ENCODE measurements around the gene GASK1A.

The GASK1A gene

GRCh38 chr3:43074901-43075689 lies 96.0 kb downstream of the GASK1A start:
- no peak overlapping the region for H2BK5ac ChIP-seq (ENCODE audit: low read depth, low read length, poor library complexity, severe bottlenecking)
- no peak overlapping the region for H3K23ac ChIP-seq (ENCODE audit: low read length in 2 of 2)
- H3K27ac ChIP-seq (ENCODE audit: low read length, poor library complexity, severe bottlenecking) = no peak overlapping the region
- H2BK12ac ChIP-seq (ENCODE audit: low read length in 2 of 2) = no peak overlapping the region
- no peak overlapping the region for H2AK5ac ChIP-seq (ENCODE audit: low read length, severe bottlenecking)
- no peak overlapping the region for H3K18ac ChIP-seq (ENCODE audit: low read depth in 1 of 2, low read length in 2 of 2)
- H3K9me3 ChIP-seq (ENCODE audit: control insufficient read depth, low read length) = no peaks in the 10 kb centered on the region
- no peaks in the 10 kb centered on the region for H3K79me1 ChIP-seq (replicated peaks; ENCODE audit: low read length, poor library complexity, severe bottlenecking)
- H4K8ac ChIP-seq (ENCODE audit: low read length) = no peak overlapping the region
- DNase-seq = no peak
- H2BK120ac ChIP-seq (ENCODE audit: low read depth, low read length) = no peak overlapping the region
- 97% methylated on average over 4 of the region's 5 CpGs for WGBS
- peaks cover 10 to 18% of the 10 kb centered on the region in 2 experiments for H3K27me3 ChIP-seq (ENCODE audit: control insufficient read depth in 1 of 2, insufficient read depth in 1 of 2, low read length in 2 of 2)
- H2BK15ac ChIP-seq (ENCODE audit: low read depth, poor library complexity, severe bottlenecking) = no peak overlapping the region
- H3K14ac ChIP-seq (ENCODE audit: low read length in 2 of 2) = no peak overlapping the region
- no peak overlapping the region for H4K91ac ChIP-seq (ENCODE audit: low read length)
- H3K4me1 ChIP-seq (ENCODE audit: control insufficient read depth, insufficient read depth, low read depth, low read length) = peaks cover 5% of the 10 kb centered on the region
- peaks cover 8 to 10% of the 10 kb centered on the region in 2 experiments for H3K36me3 ChIP-seq (ENCODE audit: control insufficient read depth in 1 of 2, insufficient read depth in 2 of 2, low read depth in 1 of 2, low read length in 2 of 2)
- no peak overlapping the region for H3K4ac ChIP-seq (ENCODE audit: low read depth in 1 of 2, low read length in 2 of 2)
- H3K4me3 ChIP-seq (ENCODE audit: insufficient read depth in 1 of 2, low read depth in 1 of 2, low read length in 2 of 2) = no peak overlapping the region
- no peak overlapping the region for H2AFZ ChIP-seq (ENCODE audit: low read depth, low read length)
- no peak overlapping the region for H3K4me2 ChIP-seq (ENCODE audit: low read length, poor library complexity, severe bottlenecking)
- H3K9ac ChIP-seq (ENCODE audit: low read length) = no peak overlapping the region

DNA sequence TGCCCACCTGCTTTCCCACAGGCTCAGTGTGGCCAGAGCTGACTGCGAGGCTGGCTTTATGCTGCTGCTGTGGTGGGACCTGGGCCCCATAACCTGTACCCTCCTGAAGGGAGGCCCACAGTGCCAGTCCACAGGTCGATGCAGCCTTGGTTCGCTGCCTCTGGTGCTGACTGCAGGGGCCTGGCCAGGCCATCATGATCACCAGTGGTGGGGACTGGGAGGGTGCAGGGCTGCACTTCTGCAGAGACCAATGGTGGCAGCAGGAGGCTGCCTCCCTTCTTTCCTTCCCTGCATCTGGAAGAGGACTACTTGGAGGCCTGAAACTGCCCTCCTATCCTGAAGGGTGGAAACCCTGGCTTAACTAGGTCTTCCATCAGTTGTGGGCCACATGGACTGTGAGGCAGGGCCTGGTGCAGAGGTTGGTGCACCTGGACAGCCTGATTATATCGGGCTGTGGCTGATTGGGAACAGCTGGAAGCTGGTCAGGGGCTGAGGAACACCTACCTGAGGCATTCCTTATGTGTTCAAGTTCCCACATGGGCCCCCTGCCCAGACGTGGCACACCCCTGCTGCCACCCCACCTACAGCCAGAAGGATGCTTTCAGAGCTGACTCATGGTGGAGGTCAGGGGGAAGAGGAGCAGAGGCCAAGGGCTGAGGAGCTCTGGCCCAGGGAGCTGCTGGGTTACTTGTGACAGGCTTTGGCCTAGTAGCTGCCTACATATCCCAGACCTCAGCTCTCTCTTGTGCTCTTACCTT lies 97.0 kb downstream of the GASK1A start:
- Histone ChIP-seq H3K18ac (ENCODE audit: low read depth in 1 of 2, low read length in 2 of 2) (peak overlapping the region in 1 of 2 experiments; percentile 11), H3K4me1 (ENCODE audit: control insufficient read depth, insufficient read depth, low read depth, low read length) (peaks cover 5% of the 10 kb centered on the region)

DNA sequence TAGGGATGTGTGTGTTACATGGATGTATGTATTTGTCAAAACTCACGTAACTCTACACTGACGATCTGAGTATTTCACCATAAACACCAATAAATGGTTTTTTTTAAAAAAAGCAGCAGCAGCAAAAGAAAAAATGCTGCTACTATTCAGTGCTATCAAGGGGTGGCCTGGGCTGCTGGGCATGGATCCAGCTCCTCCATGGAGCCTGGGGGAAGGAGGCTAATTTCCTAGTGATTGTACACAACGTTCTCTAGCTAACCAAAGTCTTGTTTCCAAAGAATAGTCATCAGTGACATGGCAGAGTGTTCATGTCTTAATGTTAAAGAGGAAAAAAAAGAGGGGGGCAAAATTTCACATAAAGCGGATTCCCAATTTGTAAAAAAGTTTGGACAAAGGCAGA lies 97.7 kb downstream of the GASK1A start:
- DNase-seq = no peak
- no peak overlapping the region for H4K8ac ChIP-seq (ENCODE audit: low read length)
- H3K27me3 ChIP-seq (ENCODE audit: control insufficient read depth in 1 of 2, insufficient read depth in 1 of 2, low read length in 2 of 2) = peaks cover 10 to 15% of the 10 kb centered on the region in 2 experiments
- no peak overlapping the region for H3K4me2 ChIP-seq (ENCODE audit: low read length, poor library complexity, severe bottlenecking)
- no peak overlapping the region for H2AK5ac ChIP-seq (ENCODE audit: low read length, severe bottlenecking)
- H3K14ac ChIP-seq (ENCODE audit: low read length in 2 of 2) = no peak overlapping the region
- peaks cover 21 to 23% of the 10 kb centered on the region in 2 experiments for H3K36me3 ChIP-seq (ENCODE audit: control insufficient read depth in 1 of 2, insufficient read depth in 2 of 2, low read depth in 1 of 2, low read length in 2 of 2)
- H3K9me3 ChIP-seq (ENCODE audit: control insufficient read depth, low read length) = no peaks in the 10 kb centered on the region
- H4K91ac ChIP-seq (ENCODE audit: low read length) = no peak overlapping the region
- H3K18ac ChIP-seq (ENCODE audit: low read depth in 1 of 2, low read length in 2 of 2) = no peak overlapping the region
- no peak overlapping the region for H2BK12ac ChIP-seq (ENCODE audit: low read length in 2 of 2)
- H3K79me1 ChIP-seq (replicated peaks; ENCODE audit: low read length, poor library complexity, severe bottlenecking) = no peaks in the 10 kb centered on the region
- H2BK15ac ChIP-seq (ENCODE audit: low read depth, poor library complexity, severe bottlenecking) = no peak overlapping the region
- 100% methylated on average over 1 of the region's 4 CpGs for WGBS
- no peak overlapping the region for H3K9ac ChIP-seq (ENCODE audit: low read length)
- peaks cover 6% of the 10 kb centered on the region for H3K4me1 ChIP-seq (ENCODE audit: control insufficient read depth, insufficient read depth, low read depth, low read length)
- no peak overlapping the region for H2BK5ac ChIP-seq (ENCODE audit: low read depth, low read length, poor library complexity, severe bottlenecking)
- H3K27ac ChIP-seq (ENCODE audit: low read length, poor library complexity, severe bottlenecking) = no peak overlapping the region
- H2AFZ ChIP-seq (ENCODE audit: low read depth, low read length) = no peak overlapping the region
- H3K4me3 ChIP-seq (ENCODE audit: insufficient read depth in 1 of 2, low read depth in 1 of 2, low read length in 2 of 2) = no peak overlapping the region
- no peak overlapping the region for H3K4ac ChIP-seq (ENCODE audit: low read depth in 1 of 2, low read length in 2 of 2)
- H3K23ac ChIP-seq (ENCODE audit: low read length in 2 of 2) = no peak overlapping the region
- no peak overlapping the region for H2BK120ac ChIP-seq (ENCODE audit: low read depth, low read length)

More for the DNA sequence above, 97.0 kb downstream of the GASK1A start:
- no peak overlapping the region for H2AK5ac ChIP-seq (ENCODE audit: low read length, severe bottlenecking)
- no peak overlapping the region for H2BK5ac ChIP-seq (ENCODE audit: low read depth, low read length, poor library complexity, severe bottlenecking)
- peaks cover 18 to 20% of the 10 kb centered on the region in 2 experiments for H3K36me3 ChIP-seq (ENCODE audit: control insufficient read depth in 1 of 2, insufficient read depth in 2 of 2, low read depth in 1 of 2, low read length in 2 of 2)
- H3K9ac ChIP-seq (ENCODE audit: low read length) = no peak overlapping the region
- H3K23ac ChIP-seq (ENCODE audit: low read length in 2 of 2) = no peak overlapping the region
- WGBS = 81% methylated on average over 4 of the region's 5 CpGs
- H3K4ac ChIP-seq (ENCODE audit: low read depth in 1 of 2, low read length in 2 of 2) = no peak overlapping the region
- H2AFZ ChIP-seq (ENCODE audit: low read depth, low read length) = no peak overlapping the region
- H3K14ac ChIP-seq (ENCODE audit: low read length in 2 of 2) = no peak overlapping the region
- DNase-seq = no peak
- H3K4me2 ChIP-seq (ENCODE audit: low read length, poor library complexity, severe bottlenecking) = no peak overlapping the region
- H3K27ac ChIP-seq (ENCODE audit: low read length, poor library complexity, severe bottlenecking) = no peak overlapping the region
- peaks cover 10 to 18% of the 10 kb centered on the region in 2 experiments for H3K27me3 ChIP-seq (ENCODE audit: control insufficient read depth in 1 of 2, insufficient read depth in 1 of 2, low read length in 2 of 2)
- no peak overlapping the region for H3K4me3 ChIP-seq (ENCODE audit: insufficient read depth in 1 of 2, low read depth in 1 of 2, low read length in 2 of 2)
- no peak overlapping the region for H4K8ac ChIP-seq (ENCODE audit: low read length)
- no peak overlapping the region for H4K91ac ChIP-seq (ENCODE audit: low read length)
- no peak overlapping the region for H2BK120ac ChIP-seq (ENCODE audit: low read depth, low read length)
- H3K9me3 ChIP-seq (ENCODE audit: control insufficient read depth, low read length) = no peaks in the 10 kb centered on the region
- no peak overlapping the region for H2BK15ac ChIP-seq (ENCODE audit: low read depth, poor library complexity, severe bottlenecking)
- H2BK12ac ChIP-seq (ENCODE audit: low read length in 2 of 2) = no peak overlapping the region
- no peaks in the 10 kb centered on the region for H3K79me1 ChIP-seq (replicated peaks; ENCODE audit: low read length, poor library complexity, severe bottlenecking)

DNA sequence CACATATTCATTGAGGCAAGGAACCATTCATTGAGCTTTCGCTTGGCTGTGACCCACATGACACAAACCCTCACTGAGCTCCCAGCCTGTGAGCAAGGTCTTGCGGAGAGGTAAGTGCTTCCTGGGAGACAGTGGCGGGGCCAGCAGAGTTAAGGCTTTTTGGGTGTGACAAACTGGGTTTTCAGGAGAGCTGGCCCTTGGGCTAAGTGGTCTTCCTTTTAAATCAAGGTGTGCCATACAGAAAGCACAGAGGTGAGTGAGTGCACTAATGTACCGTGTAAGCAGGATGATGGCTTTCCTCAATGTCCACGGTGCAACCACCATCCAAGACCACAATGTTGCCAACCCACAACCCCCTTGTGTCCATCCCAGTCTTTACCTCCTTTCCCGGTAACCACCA lies 98.2 kb downstream of the GASK1A start:
- Histone ChIP-seq H3K4ac (ENCODE audit: low read depth in 1 of 2, low read length in 2 of 2) (no peak overlapping the region), H3K18ac (ENCODE audit: low read depth in 1 of 2, low read length in 2 of 2) (no peak overlapping the region), H2BK15ac (ENCODE audit: low read depth, poor library complexity, severe bottlenecking) (no peak overlapping the region), H3K4me2 (ENCODE audit: low read length, poor library complexity, severe bottlenecking) (no peak overlapping the region), H3K9me3 (ENCODE audit: control insufficient read depth, low read length) (no peaks in the 10 kb centered on the region), H3K79me1 (replicated peaks; ENCODE audit: low read length, poor library complexity, severe bottlenecking) (no peaks in the 10 kb centered on the region), H3K4me1 (ENCODE audit: control insufficient read depth, insufficient read depth, low read depth, low read length) (peaks cover 6% of the 10 kb centered on the region), H3K27ac (ENCODE audit: low read length, poor library complexity, severe bottlenecking) (no peak overlapping the region), H4K8ac (ENCODE audit: low read length) (no peak overlapping the region), H3K14ac (ENCODE audit: low read length in 2 of 2) (no peak overlapping the region), H2BK120ac (ENCODE audit: low read depth, low read length) (no peak overlapping the region), H3K23ac (ENCODE audit: low read length in 2 of 2) (no peak overlapping the region), H2AFZ (ENCODE audit: low read depth, low read length) (no peak overlapping the region), H2BK12ac (ENCODE audit: low read length in 2 of 2) (no peak overlapping the region), H3K9ac (ENCODE audit: low read length) (no peak overlapping the region), H2BK5ac (ENCODE audit: low read depth, low read length, poor library complexity, severe bottlenecking) (no peak overlapping the region), H2AK5ac (ENCODE audit: low read length, severe bottlenecking) (no peak overlapping the region), H3K4me3 (ENCODE audit: insufficient read depth in 1 of 2, low read depth in 1 of 2, low read length in 2 of 2) (no peak overlapping the region), H3K36me3 (ENCODE audit: control insufficient read depth in 1 of 2, insufficient read depth in 2 of 2, low read depth in 1 of 2, low read length in 2 of 2) (peaks cover 21 to 23% of the 10 kb centered on the region in 2 experiments), H4K91ac (ENCODE audit: low read length) (no peak overlapping the region), H3K27me3 (ENCODE audit: control insufficient read depth in 1 of 2, insufficient read depth in 1 of 2, low read length in 2 of 2) (peaks cover 10 to 14% of the 10 kb centered on the region in 2 experiments)
- no peak for DNase-seq
- 97% methylated on average over 6 of the region's 6 CpGs for WGBS
